Measurements from ENCODE around the gene CCDC93. TPM values are rescaled to one million over a fixed set of nuclear protein-coding genes. Genes with fewer than 3 reads are reported as not detected.
A peak's percentile ranks its signal among the peaks of the same experiment; 100 is the strongest.

CCDC93 gene
- total RNA-seq, 1 experiment from 2014 or later, result 27.2 TPM

- Histone ChIP-seq H3K9me3 (ENCODE audit: low read depth, low read length, poor library complexity, severe bottlenecking) (no peaks in the 10 kb centered on the region), H3K4me3 (ENCODE audit: low read depth, low read length, poor library complexity, severe bottlenecking) (no peak overlapping the region), H3K27me3 (replicated peaks; ENCODE audit: insufficient read depth, low read depth, low read length, poor library complexity) (no peaks in the 10 kb centered on the region), H3K4me1 (ENCODE audit: insufficient read depth, low read length, poor library complexity, severe bottlenecking) (no peaks in the 10 kb centered on the region), H3K36me3 (ENCODE audit: insufficient read depth, low read length, poor library complexity, severe bottlenecking) (no peaks in the 10 kb centered on the region), H3K27ac (ENCODE audit: low read depth, low read length, poor library complexity, severe bottlenecking) (no peak overlapping the region)
- ChIA-PET CTCF (interaction anchor here (0.7 to 2.2 kb wide), 4 partner anchors 14 to 823 kb away, joined by 4 to 17 read pairs (median 6); no protein-coding TSS in a partner anchor), POLR2A (ENCODE audit: low non-redundant PET) (no interaction called here)
- no peak for TF ChIP-seq EZH2 (IDR thresholded peaks at IDR 0.05; ENCODE audit: borderline replicate concordance, low read depth, low read length, poor library complexity, severe bottlenecking)
- TF ChIP-seq CTCF (conservative IDR thresholded peaks at IDR 0.05; ENCODE audit: low read depth, low read length), result peak; percentile 85
- no TSS peak for BruUV-seq (replicated peaks)
- peak; percentile 51 for DNase-seq (ENCODE audit: low spot score)
- intact Hi-C loops (cut with micrococcal nuclease; ENCODE audit: unreplicated experiment), result loop anchor here (5.0 kb wide), 1 partner anchor 835 kb away; no protein-coding TSS in a partner anchor
Observed at GRCh38 chr2:118032169-118033013, 18.5 kb upstream of the CCDC93 start.

GRCh38 chr2:118031566-118031965, 17.7 kb upstream of the CCDC93 start:
- H3K9me3 ChIP-seq (ENCODE audit: low read depth, low read length, poor library complexity, severe bottlenecking), result no peaks in the 10 kb centered on the region
- DNase-seq (ENCODE audit: low spot score), result no peak
- POLR2A ChIA-PET (ENCODE audit: low non-redundant PET), result no interaction called here
- H3K36me3 ChIP-seq (ENCODE audit: insufficient read depth, low read length, poor library complexity, severe bottlenecking), result no peaks in the 10 kb centered on the region
- no peaks in the 10 kb centered on the region for H3K27me3 ChIP-seq (replicated peaks; ENCODE audit: insufficient read depth, low read depth, low read length, poor library complexity)
- intact Hi-C loops (cut with micrococcal nuclease; ENCODE audit: unreplicated experiment), result loop anchor here (5.0 kb wide), 1 partner anchor 836 kb away; no protein-coding TSS in a partner anchor
- CTCF ChIA-PET, result no interaction called here
- H3K4me3 ChIP-seq (ENCODE audit: low read depth, low read length, poor library complexity, severe bottlenecking), result no peak overlapping the region
- TF ChIP-seq EZH2 (IDR thresholded peaks at IDR 0.05; ENCODE audit: borderline replicate concordance, low read depth, low read length, poor library complexity, severe bottlenecking), result no peak
- TF ChIP-seq CTCF (conservative IDR thresholded peaks at IDR 0.05; ENCODE audit: low read depth, low read length), result no peak
- H3K4me1 ChIP-seq (ENCODE audit: insufficient read depth, low read length, poor library complexity, severe bottlenecking), result no peaks in the 10 kb centered on the region
- H3K27ac ChIP-seq (ENCODE audit: low read depth, low read length, poor library complexity, severe bottlenecking), result no peak overlapping the region
- no TSS peak for BruUV-seq (replicated peaks)

GRCh38 chr2:118029025-118029424, 15.2 kb upstream of the CCDC93 start:
- intact Hi-C loops (cut with micrococcal nuclease; ENCODE audit: unreplicated experiment), result no loop called here
- no peaks in the 10 kb centered on the region for H3K27me3 ChIP-seq (replicated peaks; ENCODE audit: insufficient read depth, low read depth, low read length, poor library complexity)
- DNase-seq (ENCODE audit: low spot score), result no peak
- no peak overlapping the region for H3K4me3 ChIP-seq (ENCODE audit: low read depth, low read length, poor library complexity, severe bottlenecking)
- no TSS peak for BruUV-seq (replicated peaks)
- TF ChIP-seq EZH2 (IDR thresholded peaks at IDR 0.05; ENCODE audit: borderline replicate concordance, low read depth, low read length, poor library complexity, severe bottlenecking) (no peak), CTCF (conservative IDR thresholded peaks at IDR 0.05; ENCODE audit: low read depth, low read length) (no peak)
- POLR2A ChIA-PET (ENCODE audit: low non-redundant PET), result no interaction called here
- H3K27ac ChIP-seq (ENCODE audit: low read depth, low read length, poor library complexity, severe bottlenecking), result no peak overlapping the region
- no peaks in the 10 kb centered on the region for H3K4me1 ChIP-seq (ENCODE audit: insufficient read depth, low read length, poor library complexity, severe bottlenecking)
- H3K9me3 ChIP-seq (ENCODE audit: low read depth, low read length, poor library complexity, severe bottlenecking), result no peaks in the 10 kb centered on the region
- no peaks in the 10 kb centered on the region for H3K36me3 ChIP-seq (ENCODE audit: insufficient read depth, low read length, poor library complexity, severe bottlenecking)
- CTCF ChIA-PET, result no interaction called here

Data from A673 (cell line).